D721Med (cell line): Measurements from ENCODE around the gene GPR108.

Source experiments
- DNase-seq: peaks from one replicate; pipeline ENCODE4 v3.0.0; 2011; ENCODE audit warnings: low spot score; ENCODE audit not compliant: insufficient read length
- FAIRE-seq: peaks from 2 replicates; lab custom pipeline; 2011; peaks lifted over from hg19 to GRCh38; lab: Jason Lieb, UNC
- TF ChIP-seq, protein P1 (sequence below): IDR thresholded peaks from 2 replicates; pipeline ENCODE4 v1.5.1; 2012; ENCODE audit warnings: mild to moderate bottlenecking, control low read depth; ENCODE audit not compliant: insufficient read depth; ENCODE audit errors: missing control alignments

GPR108 gene

DNA sequence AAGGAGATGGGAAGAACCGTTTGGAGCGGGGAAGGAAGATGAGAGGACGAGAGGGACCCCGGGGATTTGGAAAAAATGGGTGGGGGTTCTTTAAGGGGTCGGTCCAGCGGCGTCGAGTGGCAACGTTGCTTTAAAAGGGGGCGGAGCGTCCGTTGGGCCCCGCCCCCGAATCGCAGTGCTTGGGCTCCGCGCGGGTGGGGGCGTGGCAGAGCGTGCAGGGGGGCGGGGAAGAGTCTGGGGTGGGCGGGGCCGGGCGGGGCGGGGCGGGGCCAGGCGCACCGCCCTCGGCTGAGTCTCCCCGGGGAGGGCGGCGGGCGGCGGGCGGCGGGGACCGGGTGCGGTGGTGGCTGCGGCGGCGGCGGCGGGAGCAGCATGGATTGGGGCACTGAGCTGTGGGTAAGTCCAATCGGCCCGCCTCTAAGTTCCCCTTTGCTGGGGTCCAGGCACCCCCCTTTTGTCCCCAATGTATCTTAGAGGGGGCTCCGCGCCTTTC lies 2.1 kb upstream of the GPR108 start, which contains the start of gene TRIP10:
Gene TRIP10 (plus strand): TSS at position 291 of the 493 bp plus-strand sequence. CDS start 82 bp downstream, at position 373.
- FAIRE-seq = no peak

DNA sequence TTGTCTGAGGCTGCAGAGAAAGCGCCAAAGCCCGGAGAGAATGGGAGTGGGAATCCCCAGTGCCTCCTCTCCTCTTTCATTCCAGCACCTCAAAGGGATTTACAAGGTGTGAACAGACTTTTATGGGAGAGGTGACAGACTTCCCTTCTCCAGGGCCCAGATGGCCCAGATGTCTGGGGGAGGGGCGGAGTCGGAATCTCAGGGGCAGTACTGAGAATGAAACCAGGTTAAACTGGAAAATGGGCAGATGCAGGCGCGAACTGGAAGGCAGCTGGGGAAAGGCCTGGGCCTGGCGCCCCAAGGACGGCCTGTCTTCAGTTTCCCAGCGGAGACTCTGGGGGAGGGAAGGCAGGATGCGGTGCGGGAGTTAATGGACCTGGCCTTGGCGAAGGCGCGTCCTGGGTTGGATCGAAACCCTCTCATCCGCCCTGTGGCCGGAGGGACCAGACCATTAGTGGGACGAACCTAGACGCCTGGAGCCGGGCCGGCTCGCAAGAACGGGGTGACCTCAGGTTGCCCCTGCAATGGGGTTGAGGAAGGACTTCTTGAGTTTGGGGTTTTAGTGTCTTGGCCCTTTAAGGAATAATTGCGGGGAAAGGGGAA lies 1.5 kb upstream of the GPR108 start:
- TF ChIP-seq, protein P1, sequence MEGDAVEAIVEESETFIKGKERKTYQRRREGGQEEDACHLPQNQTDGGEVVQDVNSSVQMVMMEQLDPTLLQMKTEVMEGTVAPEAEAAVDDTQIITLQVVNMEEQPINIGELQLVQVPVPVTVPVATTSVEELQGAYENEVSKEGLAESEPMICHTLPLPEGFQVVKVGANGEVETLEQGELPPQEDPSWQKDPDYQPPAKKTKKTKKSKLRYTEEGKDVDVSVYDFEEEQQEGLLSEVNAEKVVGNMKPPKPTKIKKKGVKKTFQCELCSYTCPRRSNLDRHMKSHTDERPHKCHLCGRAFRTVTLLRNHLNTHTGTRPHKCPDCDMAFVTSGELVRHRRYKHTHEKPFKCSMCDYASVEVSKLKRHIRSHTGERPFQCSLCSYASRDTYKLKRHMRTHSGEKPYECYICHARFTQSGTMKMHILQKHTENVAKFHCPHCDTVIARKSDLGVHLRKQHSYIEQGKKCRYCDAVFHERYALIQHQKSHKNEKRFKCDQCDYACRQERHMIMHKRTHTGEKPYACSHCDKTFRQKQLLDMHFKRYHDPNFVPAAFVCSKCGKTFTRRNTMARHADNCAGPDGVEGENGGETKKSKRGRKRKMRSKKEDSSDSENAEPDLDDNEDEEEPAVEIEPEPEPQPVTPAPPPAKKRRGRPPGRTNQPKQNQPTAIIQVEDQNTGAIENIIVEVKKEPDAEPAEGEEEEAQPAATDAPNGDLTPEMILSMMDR = no peak
- DNase-seq (no peak), FAIRE-seq (no peak)

More for the DNA sequence above, 2.1 kb upstream of the GPR108 start, which contains the start of gene TRIP10:
- DNase-seq = peak; percentile 68
- TF ChIP-seq, protein P1 = no peak

DNA sequence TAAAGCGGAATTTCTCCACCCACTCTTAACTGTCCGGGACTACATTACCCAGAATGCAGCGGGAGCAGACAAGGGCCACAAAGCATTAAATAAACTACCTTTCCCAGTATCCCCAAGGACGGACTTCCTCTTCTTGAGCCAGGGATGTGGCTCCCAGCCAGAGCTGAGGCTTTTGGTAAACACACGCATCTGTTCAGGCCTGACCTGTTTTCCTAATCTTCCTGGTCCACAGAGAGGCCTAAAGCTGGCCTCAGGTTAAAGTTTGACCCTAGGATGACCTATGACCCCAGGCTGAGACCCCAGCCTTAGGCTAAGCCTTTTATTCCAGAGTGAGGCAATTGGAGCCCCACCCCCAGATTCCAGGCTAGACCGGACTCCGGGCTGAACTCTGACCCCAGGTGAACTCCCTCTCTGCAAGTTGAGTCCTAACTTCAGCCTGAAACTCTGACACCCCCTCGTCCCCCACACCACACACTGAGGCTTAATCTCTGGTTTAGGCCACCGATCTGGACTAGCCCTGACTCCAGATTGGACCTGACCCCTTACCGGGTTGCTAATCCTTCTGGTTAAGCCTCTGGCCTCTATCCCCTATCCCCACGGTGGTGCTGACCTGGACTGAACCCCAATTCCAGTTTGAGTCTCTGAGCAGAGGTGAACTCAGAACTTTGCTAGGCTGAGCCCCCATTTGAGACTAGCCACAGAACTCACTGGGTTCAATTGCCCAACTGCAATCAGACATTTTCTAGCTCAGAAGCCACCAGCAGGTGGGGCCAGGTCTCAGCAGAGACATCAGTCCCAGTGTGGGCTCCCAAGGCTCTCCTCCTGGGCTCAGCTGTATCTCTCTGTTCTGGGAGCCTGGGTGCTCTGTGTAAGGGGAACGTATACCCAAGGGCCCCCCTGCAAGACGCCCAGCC lies 750 bp upstream of the GPR108 start:
- FAIRE-seq = no peak
- TF ChIP-seq, protein P1 = peak; percentile 67

DNA sequence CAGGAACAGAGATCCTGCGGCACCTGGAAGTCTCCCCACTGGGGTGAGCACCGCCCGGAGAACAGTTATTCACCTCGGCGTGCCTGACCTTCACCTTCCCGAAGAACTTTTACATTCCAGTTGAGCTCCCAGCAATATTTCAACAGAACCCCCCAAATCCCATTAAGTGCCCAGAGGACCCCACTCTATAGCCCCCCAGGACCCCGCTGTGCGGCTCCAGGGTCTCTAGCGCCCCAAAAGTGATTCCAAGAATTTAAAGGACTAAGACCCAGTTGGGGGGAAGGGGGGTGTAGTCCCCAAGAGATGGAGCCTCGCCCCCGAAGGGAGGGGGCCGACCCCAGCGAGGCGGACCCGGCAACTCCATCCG lies 480 bp downstream of the GPR108 start:
- DNase-seq = peak; percentile 87
- TF ChIP-seq, protein P1 = no peak
- no peak for FAIRE-seq

More for the DNA sequence above, 750 bp upstream of the GPR108 start:
- no peak for DNase-seq

DNA sequence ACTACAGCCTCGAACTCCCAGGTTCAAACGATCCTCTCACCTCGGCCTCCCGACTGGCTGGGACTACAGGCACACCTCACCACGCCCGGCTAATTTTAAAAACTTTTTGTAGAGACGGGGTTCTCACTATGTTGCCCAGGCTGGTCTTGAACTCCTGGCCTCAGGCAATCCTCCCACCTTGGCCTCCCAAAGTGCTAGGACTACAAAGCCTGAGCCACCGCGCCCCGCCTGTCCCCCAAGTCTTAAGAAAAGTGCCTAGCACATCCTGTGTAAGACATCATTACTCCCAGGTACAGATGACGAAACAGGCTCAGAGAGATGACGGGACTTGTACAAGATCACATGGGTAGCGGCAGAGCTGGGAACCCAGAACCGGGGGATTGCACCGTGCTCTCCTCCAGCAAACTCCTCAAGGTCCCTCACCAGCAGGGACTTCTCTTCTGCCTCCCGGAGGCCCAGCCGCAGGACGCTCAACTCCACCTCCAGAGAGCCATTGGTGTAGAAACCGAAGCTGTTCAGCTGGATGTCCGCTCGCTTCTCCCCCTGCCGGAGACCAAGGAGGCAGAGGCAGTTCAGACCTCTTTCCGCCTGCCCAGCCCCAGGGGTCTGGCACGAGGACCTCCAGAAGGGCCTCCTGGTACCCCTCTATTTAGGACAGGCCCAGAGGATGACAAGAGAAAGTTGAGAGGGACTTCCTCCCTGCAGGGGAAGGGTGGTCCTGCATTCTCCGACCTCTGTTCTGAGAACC lies 1.0 kb downstream of the GPR108 start:
- DNase-seq = no peak
- no peak for FAIRE-seq
- TF ChIP-seq, protein P1 = peak; percentile 50

DNA sequence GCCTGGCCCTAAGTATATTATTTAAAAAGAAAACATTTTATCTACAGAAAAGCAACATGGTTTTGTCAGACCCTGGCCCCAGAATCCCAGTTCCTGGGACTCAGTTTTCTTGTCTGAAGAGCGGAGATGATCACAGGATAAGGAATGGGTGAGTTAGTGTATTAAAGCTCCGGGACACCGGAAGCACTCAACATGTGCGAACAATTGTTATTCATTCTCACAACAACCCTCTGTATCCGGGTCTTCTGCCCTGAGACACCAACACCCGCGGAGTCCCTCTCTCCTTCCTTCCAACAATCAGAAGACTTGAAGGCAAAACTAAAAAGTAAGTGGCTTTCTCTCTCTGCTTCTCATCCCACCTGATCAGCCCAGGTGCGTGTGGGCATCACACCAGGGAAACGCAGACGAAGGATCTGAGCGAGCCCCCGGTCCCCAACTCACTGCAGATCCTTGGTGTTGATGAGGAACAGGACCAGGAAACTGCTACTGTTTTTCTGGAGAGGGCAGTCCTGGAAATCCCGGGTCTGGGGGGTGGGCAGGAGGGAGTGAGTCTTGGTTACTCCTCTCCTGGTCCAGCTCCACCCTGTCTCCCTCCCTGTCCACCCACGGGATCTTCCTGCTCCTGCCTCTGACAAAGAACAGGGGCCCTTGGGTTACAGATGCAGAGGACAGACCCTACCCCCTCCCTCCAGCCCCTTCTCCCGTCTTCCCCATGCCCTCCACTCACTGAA lies 2.0 kb downstream of the GPR108 start:
- TF ChIP-seq, protein P1 = no peak

More for the DNA sequence above, 2.0 kb downstream of the GPR108 start:
- DNase-seq = no peak
- FAIRE-seq = no peak
